Peyer's patch (tissue), 4 donors: ENCODE measurements around the gene SIRPA. TPM values are rescaled to one million over a fixed set of nuclear protein-coding genes. Genes with fewer than 3 reads are reported as not detected.

Experiments used
- DNase-seq, 3 donors: peaks; one replicate each; pipeline ENCODE4 v3.0.0-alpha.2; 2017 to 2019
- H3K27ac ChIP-seq, 4 donors: fragments of 200-600 bp; sonication (generic); one replicate each; pipeline ENCODE4 v1.5.1; 2016 to 2019
- H3K27me3 ChIP-seq, 2 donors: fragments of 200-600 bp; sonication (generic); one replicate each; pipeline ENCODE4 v1.5.1; 2019
- H3K36me3 ChIP-seq, 3 donors: fragments of 200-600 bp; sonication (generic); one replicate each; pipeline ENCODE4 v1.5.1; 2016 to 2019
- H3K4me1 ChIP-seq, 4 donors: fragments of 200-600 bp; sonication (generic); one replicate each; pipeline ENCODE4 v1.5.1; 2016 to 2019
- H3K4me3 ChIP-seq, 4 donors: fragments of 200-600 bp; sonication (generic); 1 replicate in 3 of 4; 2 replicates in 1 of 4; pipeline ENCODE4 v1.5.1; 2016 to 2019; ENCODE audit warnings: mild to moderate bottlenecking in 1 of 4
- H3K9me3 ChIP-seq, 4 donors: fragments of 200-600 bp; sonication (generic); one replicate each; pipeline ENCODE4 v1.5.1; 2016 to 2019; ENCODE audit warnings: mild to moderate bottlenecking in 1 of 4
- CTCF ChIP-seq, 6 experiments: fragments of 450-650 bp in 4 of 6; fragments of 200-600 bp in 2 of 6; sonication (generic) in 1 of 6; IDR thresholded peaks; one replicate each; pipeline ENCODE4 v1.5.1; 2017 to 2019; ENCODE audit warnings: antibody characterized with exemption in 6 of 6, mild to moderate bottlenecking in 3 of 6, moderate library complexity in 1 of 6
- POLR2A ChIP-seq, 2 donors: fragments of 450-650 bp; IDR thresholded peaks; one replicate each; pipeline ENCODE4 v1.5.1; 2017; ENCODE audit warnings: antibody characterized with exemption in 2 of 2, mild to moderate bottlenecking in 2 of 2, moderate library complexity in 2 of 2
- total RNA-seq, 4 donors: library from RNA; depleted of rRNA; stranded (reverse); fragments of >200 nt; gene quantifications; one replicate each; pipeline ENCODE4 v1.1.0, GENCODE V29; 2016

Gene SIRPA
- total RNA-seq, 4 donors from 2014 or later: 18.2 to 38.2 (median 26.3) TPM

DNA sequence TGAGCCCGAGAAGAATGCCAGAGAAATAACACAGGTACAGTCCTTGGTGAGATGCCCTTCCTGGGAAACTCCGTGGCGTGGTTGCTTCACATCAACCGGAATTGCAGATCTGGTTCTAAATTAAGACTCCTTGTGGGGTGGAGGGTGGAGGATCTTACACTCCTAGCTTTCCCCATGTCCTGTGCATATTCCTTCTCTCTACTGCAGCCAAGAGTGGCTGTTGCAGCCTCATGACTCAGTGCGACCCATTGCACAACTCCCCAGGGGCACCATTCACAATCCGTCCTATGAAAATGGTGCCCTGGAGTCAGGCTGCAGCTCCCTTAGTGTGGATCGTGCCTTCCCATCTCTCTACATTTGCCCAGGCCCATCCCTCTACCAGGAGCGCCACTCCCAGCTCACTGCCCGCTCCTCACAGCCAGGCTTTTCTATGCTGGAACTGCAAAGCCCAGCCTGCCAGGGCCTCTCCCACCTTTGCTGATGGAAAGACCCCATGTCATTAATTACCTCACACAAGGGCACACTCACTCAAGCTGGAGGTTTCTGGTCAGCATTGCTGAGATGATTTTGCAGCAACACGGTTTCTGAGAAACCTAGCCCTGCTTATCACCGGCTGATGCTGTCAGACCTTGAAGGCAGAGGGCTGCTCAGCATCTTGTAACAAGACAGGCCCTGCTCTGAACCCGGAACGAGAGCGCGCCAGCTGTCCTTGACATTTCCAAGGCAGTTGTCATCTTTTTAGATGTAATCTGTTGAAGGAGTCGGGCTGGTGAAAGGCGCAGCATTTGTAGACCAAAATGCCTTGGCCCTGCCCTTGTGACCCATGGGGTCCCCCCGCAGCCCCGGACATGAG lies 39.7 kb downstream of the SIRPA start:
- peaks cover 0 to 16% (median 0%) of the 10 kb centered on the region in 3 donors for H3K36me3 ChIP-seq
- H3K9me3 ChIP-seq: no peaks in the 10 kb centered on the region
- peak in 1 of 3 donors; percentile 62 for DNase-seq
- no peaks in the 10 kb centered on the region for H3K27me3 ChIP-seq
- H3K4me3 ChIP-seq: no peak overlapping the region
- no peak for TF ChIP-seq POLR2A (IDR thresholded peaks at IDR 0.05)
- TF ChIP-seq CTCF (IDR thresholded peaks at IDR 0.05): no peak
- peak overlapping the region in 2 of 4 donors; percentile 48 to 78 for H3K27ac ChIP-seq
- H3K4me1 ChIP-seq: peaks cover 0 to 18% (median 0%) of the 10 kb centered on the region in 4 donors

DNA sequence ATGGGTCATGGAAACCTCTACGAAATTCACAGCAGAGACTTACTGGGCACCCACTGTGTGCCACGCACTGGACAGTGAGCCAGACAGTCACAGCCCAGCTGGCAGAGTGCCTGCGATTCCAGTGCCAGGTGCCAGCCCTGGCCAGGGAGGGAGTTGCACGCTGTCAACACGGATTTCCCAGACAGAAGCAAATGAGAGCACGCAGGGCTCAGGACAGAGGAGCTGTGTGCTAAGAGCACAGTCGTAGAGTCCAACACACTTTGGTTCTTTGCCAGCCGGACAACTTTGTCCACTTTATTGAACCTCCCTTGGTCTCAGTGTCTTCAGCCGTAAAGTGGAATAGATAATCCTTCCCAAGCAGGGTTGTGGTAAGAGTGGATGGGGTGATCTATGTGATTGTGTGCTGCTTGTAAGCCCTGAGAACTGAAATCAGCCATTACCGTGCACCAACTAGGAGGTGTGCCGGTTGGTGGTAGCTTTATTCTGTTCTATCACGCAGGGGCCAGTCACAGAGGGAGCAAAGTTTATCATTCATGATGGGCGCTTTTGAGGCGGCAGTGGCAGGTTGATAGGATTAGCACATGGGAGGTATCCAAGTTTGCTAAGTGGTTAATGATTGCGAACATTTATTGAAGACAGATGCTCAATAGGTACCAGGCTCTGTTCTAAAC lies 40.6 kb downstream of the SIRPA start:
- DNase-seq: peak in 2 of 3 donors; percentile 72 to 81
- peak overlapping the region in 2 of 4 donors; percentile 48 to 78 for H3K27ac ChIP-seq
- TF ChIP-seq POLR2A (IDR thresholded peaks at IDR 0.05) (no peak), CTCF (IDR thresholded peaks at IDR 0.05) (peak in 1 of 6 experiments; percentile 6)
- H3K27me3 ChIP-seq: no peaks in the 10 kb centered on the region
- H3K4me1 ChIP-seq: peaks cover 0 to 18% (median 0%) of the 10 kb centered on the region in 4 donors
- H3K9me3 ChIP-seq: no peaks in the 10 kb centered on the region
- H3K36me3 ChIP-seq: peaks cover 0 to 16% (median 0%) of the 10 kb centered on the region in 3 donors
- no peak overlapping the region for H3K4me3 ChIP-seq

- no peak for DNase-seq
- peaks cover 0 to 16% (median 0%) of the 10 kb centered on the region in 3 donors for H3K36me3 ChIP-seq
- H3K9me3 ChIP-seq: no peaks in the 10 kb centered on the region
- TF ChIP-seq CTCF (IDR thresholded peaks at IDR 0.05) (no peak), POLR2A (IDR thresholded peaks at IDR 0.05) (no peak)
- no peak overlapping the region for H3K27ac ChIP-seq
- peaks cover 0 to 18% (median 0%) of the 10 kb centered on the region in 4 donors for H3K4me1 ChIP-seq
- H3K27me3 ChIP-seq: no peaks in the 10 kb centered on the region
- H3K4me3 ChIP-seq: no peak overlapping the region
Measured at GRCh38 chr20:1937316-1937976, 42.2 kb downstream of the SIRPA start.

DNA sequence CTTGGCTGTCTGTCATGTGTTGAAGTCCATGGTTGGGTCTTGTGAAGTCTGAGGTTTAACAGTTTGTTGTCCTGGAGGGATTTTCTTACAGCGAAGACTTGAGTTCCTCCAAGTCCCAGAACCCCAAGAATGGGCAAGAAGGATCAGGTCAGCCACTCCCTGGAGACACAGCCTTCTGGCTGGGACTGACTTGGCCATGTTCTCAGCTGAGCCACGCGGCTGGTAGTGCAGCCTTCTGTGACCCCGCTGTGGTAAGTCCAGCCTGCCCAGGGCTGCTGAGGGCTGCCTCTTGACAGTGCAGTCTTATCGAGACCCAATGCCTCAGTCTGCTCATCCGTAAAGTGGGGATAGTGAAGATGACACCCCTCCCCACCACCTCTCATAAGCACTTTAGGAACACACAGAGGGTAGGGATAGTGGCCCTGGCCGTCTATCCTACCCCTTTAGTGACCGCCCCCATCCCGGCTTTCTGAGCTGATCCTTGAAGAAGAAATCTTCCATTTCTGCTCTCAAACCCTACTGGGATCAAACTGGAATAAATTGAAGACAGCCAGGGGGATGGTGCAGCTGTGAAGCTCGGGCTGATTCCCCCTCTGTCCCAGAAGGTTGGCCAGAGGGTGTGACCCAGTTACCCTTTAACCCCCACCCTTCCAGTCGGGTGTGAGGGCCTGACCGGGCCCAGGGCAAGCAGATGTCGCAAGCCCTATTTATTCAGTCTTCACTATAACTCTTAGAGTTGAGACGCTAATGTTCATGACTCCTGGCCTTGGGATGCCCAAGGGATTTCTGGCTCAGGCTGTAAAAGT lies 43.5 kb downstream of the SIRPA start:
- Histone ChIP-seq H3K27me3 (no peaks in the 10 kb centered on the region), H3K4me3 (no peak overlapping the region), H3K27ac (no peak overlapping the region), H3K36me3 (peaks cover 0 to 16% (median 0%) of the 10 kb centered on the region in 3 donors), H3K9me3 (no peaks in the 10 kb centered on the region), H3K4me1 (peaks cover 0 to 18% (median 0%) of the 10 kb centered on the region in 4 donors)
- TF ChIP-seq POLR2A (IDR thresholded peaks at IDR 0.05): no peak
- TF ChIP-seq CTCF (IDR thresholded peaks at IDR 0.05): no peak
- no peak for DNase-seq

DNA sequence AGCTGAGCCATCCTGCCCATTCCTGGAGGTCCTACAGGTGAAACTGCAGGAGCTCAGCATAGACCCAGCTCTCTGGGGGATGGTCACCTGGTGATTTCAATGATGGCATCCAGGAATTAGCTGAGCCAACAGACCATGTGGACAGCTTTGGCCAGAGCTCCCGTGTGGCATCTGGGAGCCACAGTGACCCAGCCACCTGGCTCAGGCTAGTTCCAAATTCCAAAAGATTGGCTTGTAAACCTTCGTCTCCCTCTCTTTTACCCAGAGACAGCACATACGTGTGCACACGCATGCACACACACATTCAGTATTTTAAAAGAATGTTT lies 44.0 kb downstream of the SIRPA start:
- H3K27ac ChIP-seq: no peak overlapping the region
- no peak for DNase-seq
- H3K27me3 ChIP-seq: no peaks in the 10 kb centered on the region
- peaks cover 0 to 24% (median 0%) of the 10 kb centered on the region in 4 donors for H3K4me1 ChIP-seq
- no peak for TF ChIP-seq CTCF (IDR thresholded peaks at IDR 0.05)
- TF ChIP-seq POLR2A (IDR thresholded peaks at IDR 0.05): no peak
- H3K36me3 ChIP-seq: peaks cover 0 to 16% (median 0%) of the 10 kb centered on the region in 3 donors
- H3K4me3 ChIP-seq: no peak overlapping the region
- no peaks in the 10 kb centered on the region for H3K9me3 ChIP-seq
